Left ventricle myocardium inferior (tissue), 1 donor: ENCODE results near the gene PIGQ. TPM values are rescaled to one million over a fixed set of nuclear protein-coding genes. Genes with fewer than 3 reads are reported as not detected.

Source experiments
- DNase-seq: peaks from one replicate; pipeline ENCODE4 v3.0.0-alpha.2; 2020
- H3K27ac ChIP-seq: fragments of 200-600 bp; replicated peaks from 2 replicates; pipeline ENCODE4 v1.8.0; 2021
- H3K27me3 ChIP-seq: fragments of 200-600 bp; 2 replicates; pipeline ENCODE4 v1.8.0; 2021; ENCODE audit warnings: low read depth
- H3K36me3 ChIP-seq: fragments of 200-600 bp; 2 replicates; pipeline ENCODE4 v1.8.0; 2021
- H3K4me1 ChIP-seq: fragments of 200-600 bp; 2 replicates; pipeline ENCODE4 v1.8.0; 2021
- H3K4me3 ChIP-seq: fragments of 200-600 bp; 2 replicates; pipeline ENCODE4 v1.8.0; 2021; ENCODE audit warnings: mild to moderate bottlenecking, moderate library complexity
- H3K9me3 ChIP-seq: fragments of 200-600 bp; replicated peaks from 2 replicates; pipeline ENCODE4 v1.8.0; 2021
- CTCF ChIP-seq: fragments of 200-600 bp; IDR thresholded peaks from 2 replicates; pipeline ENCODE4 v1.8.0; 2021; ENCODE audit warnings: antibody characterized with exemption, mild to moderate bottlenecking, borderline replicate concordance
- intact Hi-C: fragments of 100-400 bp; cut with micrococcal nuclease; formaldehyde crosslinking; loops from one replicate; pipeline ENCODE4 v1.11.0; 2022
- long read RNA-seq: library from polyadenylated mRNA; unstranded; transcript quantifications from one replicate; pipeline ENCODE4 v2.0.0, GENCODE V29; 2021
- total RNA-seq: library from RNA; stranded (reverse); fragmentation: NEBNext Ultra II Directional; extraction: Animal tissue kit (Norgen Biotek cat#: 25700); gene quantifications from one replicate; pipeline ENCODE4 v1.2.1, GENCODE V29; 2021
- donor health status: DM: no; HTN: yes; CAD: no; lungs with severe emphysema.

PIGQ gene
- total RNA-seq = 21.4 TPM
- long read RNA-seq, transcript PIGQ-203 (11 exons, 3,006 nt) = major isoform, 39 of 78 reads
- long read RNA-seq, transcript PIGQ-201 (10 exons, 2,846 nt) = minor isoform, 5 of 78 reads
- long read RNA-seq, partial matches to known transcripts = 8 of 78 reads
- long read RNA-seq, other reads (novel, unspliced or antisense) = 17 of 78 reads

DNA sequence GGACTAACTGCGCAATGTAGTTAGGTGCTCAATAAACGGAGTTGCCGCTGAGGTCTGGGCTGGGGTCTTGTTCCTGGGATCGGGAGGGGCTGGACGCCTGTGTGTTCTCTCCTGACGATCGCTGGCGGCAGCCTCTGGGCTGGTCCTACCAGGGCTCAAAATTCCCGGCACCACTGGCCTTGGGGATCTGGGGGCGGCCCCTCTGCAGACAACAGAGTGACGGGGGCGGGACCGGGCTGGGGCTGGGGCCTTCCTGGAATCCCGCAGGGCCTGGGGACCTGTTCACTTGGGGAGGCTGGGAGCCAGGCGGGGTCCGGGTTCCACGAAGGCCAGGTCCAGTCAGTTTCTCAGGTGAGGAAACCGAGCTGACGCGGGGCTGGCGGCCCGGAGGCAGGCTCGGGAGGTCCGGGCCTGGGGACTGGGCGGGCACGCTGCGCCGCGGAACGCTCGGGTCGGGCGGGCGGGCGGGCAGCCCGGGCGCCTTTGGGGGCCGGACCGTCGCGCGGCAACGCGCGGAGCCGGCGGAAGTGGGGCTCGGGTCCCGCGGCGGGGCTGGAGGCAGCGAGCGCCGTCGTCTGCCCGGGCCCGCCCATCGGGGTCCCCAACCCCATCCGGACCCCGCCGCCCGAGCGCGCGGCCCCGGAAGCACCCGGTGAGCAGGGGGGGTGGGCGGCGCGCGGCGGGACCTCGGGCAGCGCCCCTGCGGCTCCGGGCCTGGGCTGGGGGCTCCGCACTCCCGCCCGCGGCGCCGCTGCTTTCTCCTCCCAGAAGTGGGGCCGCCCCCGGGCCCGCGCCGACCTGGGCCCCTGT is at the start of gene PIGQ:
PIGQ (plus strand) TSS at position 524 of the 810 bp plus-strand sequence. CDS start 4,107 bp downstream, outside the sequence.
- Histone ChIP-seq H3K4me3 (peak within 1 kb of the TSS; percentile 80), H3K27ac (peak within 1 kb of the TSS; percentile 89), H3K9me3 (no peaks in the 10 kb centered on the region), H3K36me3 (peaks cover 8% of the 10 kb centered on the region), H3K4me1 (peaks cover 48% of the 10 kb centered on the region), H3K27me3 (peaks cover 5% of the 10 kb centered on the region)
- no peak for TF ChIP-seq CTCF
- intact Hi-C loops = no loop called here
- peak; percentile 71 for DNase-seq

GRCh38 chr16:520847-521246 is 48.9 kb upstream of the PIGQ start:
- H3K4me1 ChIP-seq = peaks cover 19% of the 10 kb centered on the region
- peaks cover 39% of the 10 kb centered on the region for H3K36me3 ChIP-seq
- H3K9me3 ChIP-seq = no peaks in the 10 kb centered on the region
- DNase-seq = no peak
- no peak overlapping the region for H3K4me3 ChIP-seq
- TF ChIP-seq CTCF = no peak
- intact Hi-C loops = no loop called here
- no peaks in the 10 kb centered on the region for H3K27me3 ChIP-seq
- no peak overlapping the region for H3K27ac ChIP-seq

GRCh38 chr16:521381-522210 is 48.2 kb upstream of the PIGQ start:
- Histone ChIP-seq H3K36me3 (peaks cover 32% of the 10 kb centered on the region), H3K9me3 (no peaks in the 10 kb centered on the region), H3K4me1 (peaks cover 26% of the 10 kb centered on the region), H3K27ac (no peak overlapping the region), H3K27me3 (no peaks in the 10 kb centered on the region), H3K4me3 (no peak overlapping the region)
- no peak for TF ChIP-seq CTCF
- intact Hi-C loops = no loop called here
- DNase-seq = no peak

DNA sequence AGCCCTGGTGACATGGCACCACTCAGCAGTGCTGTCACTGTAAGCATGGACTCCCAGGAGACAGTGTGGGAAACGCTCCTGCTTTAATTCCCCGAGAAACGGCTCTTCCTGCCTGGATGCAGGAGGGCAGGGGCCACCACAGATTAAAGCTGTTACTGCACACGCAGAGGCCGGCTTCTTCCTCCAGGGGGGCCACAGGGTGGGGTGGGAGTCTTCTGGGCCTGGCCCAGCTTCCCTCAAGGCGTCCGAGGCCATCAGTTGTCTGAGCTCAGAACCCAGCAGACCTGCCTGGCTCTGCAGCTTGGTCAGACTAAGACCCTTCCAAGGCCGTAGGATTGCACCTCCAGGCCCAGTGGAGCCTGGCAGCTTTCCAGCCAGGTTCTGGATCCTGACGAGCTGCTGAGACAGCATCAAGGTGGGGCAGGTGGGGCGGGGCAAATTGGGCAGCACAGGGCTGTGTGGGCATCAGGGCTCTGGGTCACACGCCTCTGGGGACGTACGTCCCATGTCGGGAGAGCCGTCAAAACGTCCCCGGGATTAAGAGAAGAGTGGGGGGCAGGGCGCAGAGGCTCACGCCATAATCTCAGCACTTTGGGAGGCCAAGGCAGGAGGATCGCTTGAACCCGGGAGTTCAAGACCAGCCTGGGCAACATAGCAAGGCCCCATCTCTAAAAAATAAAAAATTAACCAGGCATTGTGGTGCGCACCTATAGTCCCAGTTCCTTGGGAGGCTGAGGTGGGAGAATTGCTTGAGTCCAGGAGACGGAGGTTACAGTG is 47.3 kb upstream of the PIGQ start:
- peaks cover 24% of the 10 kb centered on the region for H3K36me3 ChIP-seq
- no peak for DNase-seq
- H3K9me3 ChIP-seq = no peaks in the 10 kb centered on the region
- intact Hi-C loops = no loop called here
- peaks cover 32% of the 10 kb centered on the region for H3K4me1 ChIP-seq
- no peak for TF ChIP-seq CTCF
- no peaks in the 10 kb centered on the region for H3K27me3 ChIP-seq
- no peak overlapping the region for H3K27ac ChIP-seq
- H3K4me3 ChIP-seq = no peak overlapping the region
